HFFc6 (cell line): ENCODE measurements around the gene IL17RA. TPM values are rescaled to one million over a fixed set of nuclear protein-coding genes. Genes with fewer than 3 reads are reported as not detected.

Experiments
- DNase-seq: peaks from one replicate; pipeline ENCODE4 v3.0.0-alpha.2; 2018
- H3K27ac Mint-ChIP-seq: 2 replicates; pipeline ENCODE4 v1.8.0; 2020; ENCODE audit warnings: mild to moderate bottlenecking, mixed read lengths
- H3K27me3 Mint-ChIP-seq: 2 replicates; pipeline ENCODE4 v1.8.0; 2021; ENCODE audit warnings: mild to moderate bottlenecking, moderate library complexity, mixed read lengths; ENCODE audit not compliant: insufficient read depth
- H3K36me3 Mint-ChIP-seq: 2 replicates; pipeline ENCODE4 v1.8.0; 2021; ENCODE audit warnings: low read depth, mixed read lengths
- H3K4me1 Mint-ChIP-seq: 2 replicates; pipeline ENCODE4 v1.8.0; 2020; ENCODE audit warnings: low read depth, mixed read lengths
- H3K4me3 Mint-ChIP-seq: 2 replicates; pipeline ENCODE4 v1.8.0; 2020; ENCODE audit warnings: mild to moderate bottlenecking, moderate library complexity, mixed read lengths
- H3K9me3 Mint-ChIP-seq: 2 replicates; pipeline ENCODE4 v1.8.0; 2020; ENCODE audit warnings: mild to moderate bottlenecking, mixed read lengths
- CTCF ChIP-seq: fragments of 200-600 bp; sonication (generic); IDR thresholded peaks from 2 replicates; pipeline ENCODE4 v1.5.0; 2021; ENCODE audit warnings: antibody characterized with exemption, mild to moderate bottlenecking
- total RNA-seq, 6 experiments: library from RNA; stranded (reverse); fragmentation: NEBNext Ultra II Directional; extraction: Animal tissue kit (Norgen Biotek cat#: 25700); gene quantifications; 2 replicates in 1 of 6; 3 replicates in 5 of 6; pipeline ENCODE4 v1.2.3, GENCODE V29; 2021

The IL17RA gene
- total RNA-seq, 6 experiments from 2014 or later: 10.5 to 14.4 (median 13.7) TPM

DNA sequence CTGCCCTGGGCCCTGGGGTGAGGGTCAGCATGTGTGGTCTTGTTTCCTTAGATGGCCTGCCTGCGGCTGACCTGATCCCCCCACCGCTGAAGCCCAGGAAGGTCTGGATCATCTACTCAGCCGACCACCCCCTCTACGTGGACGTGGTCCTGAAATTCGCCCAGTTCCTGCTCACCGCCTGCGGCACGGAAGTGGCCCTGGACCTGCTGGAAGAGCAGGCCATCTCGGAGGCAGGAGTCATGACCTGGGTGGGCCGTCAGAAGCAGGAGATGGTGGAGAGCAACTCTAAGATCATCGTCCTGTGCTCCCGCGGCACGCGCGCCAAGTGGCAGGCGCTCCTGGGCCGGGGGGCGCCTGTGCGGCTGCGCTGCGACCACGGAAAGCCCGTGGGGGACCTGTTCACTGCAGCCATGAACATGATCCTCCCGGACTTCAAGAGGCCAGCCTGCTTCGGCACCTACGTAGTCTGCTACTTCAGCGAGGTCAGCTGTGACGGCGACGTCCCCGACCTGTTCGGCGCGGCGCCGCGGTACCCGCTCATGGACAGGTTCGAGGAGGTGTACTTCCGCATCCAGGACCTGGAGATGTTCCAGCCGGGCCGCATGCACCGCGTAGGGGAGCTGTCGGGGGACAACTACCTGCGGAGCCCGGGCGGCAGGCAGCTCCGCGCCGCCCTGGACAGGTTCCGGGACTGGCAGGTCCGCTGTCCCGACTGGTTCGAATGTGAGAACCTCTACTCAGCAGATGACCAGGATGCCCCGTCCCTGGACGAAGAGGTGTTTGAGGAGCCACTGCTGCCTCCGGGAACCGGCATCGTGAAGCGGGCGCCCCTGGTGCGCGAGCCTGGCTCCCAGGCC is 23.7 kb downstream of the IL17RA start:
- no peak for TF ChIP-seq CTCF
- peaks cover 5% of the 10 kb centered on the region; the same call in 1 of the 2 replicates for H3K4me1 Mint-ChIP-seq
- DNase-seq: no peak
- peaks cover 9% of the 10 kb centered on the region; the same call in 1 of the 2 replicates for H3K36me3 Mint-ChIP-seq
- no peaks in the 10 kb centered on the region for H3K9me3 Mint-ChIP-seq
- H3K27ac Mint-ChIP-seq: no peak overlapping the region
- no peaks in the 10 kb centered on the region; the same call in none of the 2 replicates for H3K27me3 Mint-ChIP-seq
- H3K4me3 Mint-ChIP-seq: no peak overlapping the region

DNA sequence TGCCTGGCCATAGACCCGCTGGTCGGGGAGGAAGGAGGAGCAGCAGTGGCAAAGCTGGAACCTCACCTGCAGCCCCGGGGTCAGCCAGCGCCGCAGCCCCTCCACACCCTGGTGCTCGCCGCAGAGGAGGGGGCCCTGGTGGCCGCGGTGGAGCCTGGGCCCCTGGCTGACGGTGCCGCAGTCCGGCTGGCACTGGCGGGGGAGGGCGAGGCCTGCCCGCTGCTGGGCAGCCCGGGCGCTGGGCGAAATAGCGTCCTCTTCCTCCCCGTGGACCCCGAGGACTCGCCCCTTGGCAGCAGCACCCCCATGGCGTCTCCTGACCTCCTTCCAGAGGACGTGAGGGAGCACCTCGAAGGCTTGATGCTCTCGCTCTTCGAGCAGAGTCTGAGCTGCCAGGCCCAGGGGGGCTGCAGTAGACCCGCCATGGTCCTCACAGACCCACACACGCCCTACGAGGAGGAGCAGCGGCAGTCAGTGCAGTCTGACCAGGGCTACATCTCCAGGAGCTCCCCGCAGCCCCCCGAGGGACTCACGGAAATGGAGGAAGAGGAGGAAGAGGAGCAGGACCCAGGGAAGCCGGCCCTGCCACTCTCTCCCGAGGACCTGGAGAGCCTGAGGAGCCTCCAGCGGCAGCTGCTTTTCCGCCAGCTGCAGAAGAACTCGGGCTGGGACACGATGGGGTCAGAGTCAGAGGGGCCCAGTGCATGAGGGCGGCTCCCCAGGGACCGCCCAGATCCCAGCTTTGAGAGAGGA is 24.5 kb downstream of the IL17RA start:
- no peak for DNase-seq
- Mint-ChIP-seq H3K4me1 (peaks cover 5% of the 10 kb centered on the region; the same call in 1 of the 2 replicates), H3K27me3 (no peaks in the 10 kb centered on the region; the same call in none of the 2 replicates), H3K27ac (no peak overlapping the region), H3K36me3 (peaks cover 9% of the 10 kb centered on the region; the same call in 1 of the 2 replicates), H3K4me3 (no peak overlapping the region), H3K9me3 (no peaks in the 10 kb centered on the region)
- no peak for TF ChIP-seq CTCF

- Mint-ChIP-seq H3K9me3 (no peaks in the 10 kb centered on the region), H3K27ac (no peak overlapping the region), H3K36me3 (peaks cover 9% of the 10 kb centered on the region; the same call in 1 of the 2 replicates), H3K4me3 (no peak overlapping the region), H3K27me3 (no peaks in the 10 kb centered on the region; the same call in none of the 2 replicates), H3K4me1 (peaks cover 1% of the 10 kb centered on the region; the same call in 1 of the 2 replicates)
- no peak for DNase-seq
- TF ChIP-seq CTCF: no peak
Observed at GRCh38 chr22:17109976-17110375, 25.2 kb downstream of the IL17RA start.

DNA sequence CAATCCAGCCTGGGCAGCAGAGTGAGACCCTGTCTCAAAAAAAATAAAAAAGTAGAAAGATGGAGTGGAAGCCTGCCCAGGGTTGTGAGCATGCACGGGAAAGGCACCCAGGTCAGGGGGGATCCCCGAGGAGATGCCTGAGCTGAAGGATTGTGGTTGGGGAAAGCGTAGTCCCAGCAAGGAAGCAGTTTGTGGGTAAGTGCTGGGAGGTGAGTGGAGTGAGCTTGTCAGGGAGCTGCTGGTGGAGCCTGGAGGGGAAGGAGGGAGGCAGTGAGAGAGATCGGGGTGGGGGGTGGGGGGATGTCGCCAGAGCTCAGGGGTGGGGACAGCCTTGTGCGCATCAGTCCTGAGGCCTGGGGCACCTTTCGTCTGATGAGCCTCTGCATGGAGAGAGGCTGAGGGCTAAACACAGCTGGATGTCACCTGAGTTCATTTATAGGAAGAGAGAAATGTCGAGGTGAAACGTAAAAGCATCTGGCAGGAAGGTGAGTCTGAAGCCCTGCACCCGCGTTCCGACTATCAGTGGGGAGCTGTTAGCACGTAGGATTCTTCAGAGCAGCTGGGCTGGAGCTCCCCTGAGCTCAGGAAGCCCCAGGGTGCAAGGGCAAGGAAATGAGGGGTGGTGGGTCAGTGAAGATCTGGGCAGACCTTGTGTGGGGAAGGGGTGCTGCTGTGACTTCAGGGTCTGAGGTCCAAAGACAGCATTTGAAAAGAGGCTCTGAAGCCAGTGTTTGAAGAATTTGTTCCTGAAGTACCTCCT is 26.2 kb downstream of the IL17RA start:
- no peak for DNase-seq
- Mint-ChIP-seq H3K4me3 (no peak overlapping the region), H3K27ac (no peak overlapping the region), H3K36me3 (peaks cover 9% of the 10 kb centered on the region; the same call in 1 of the 2 replicates), H3K27me3 (peaks cover 3% of the 10 kb centered on the region), H3K4me1 (no peaks in the 10 kb centered on the region), H3K9me3 (no peaks in the 10 kb centered on the region)
- no peak for TF ChIP-seq CTCF

- TF ChIP-seq CTCF: no peak
- Mint-ChIP-seq H3K27me3 (peaks cover 10% of the 10 kb centered on the region), H3K36me3 (peaks cover 9% of the 10 kb centered on the region; the same call in 1 of the 2 replicates), H3K4me1 (no peaks in the 10 kb centered on the region), H3K9me3 (no peaks in the 10 kb centered on the region), H3K27ac (no peak overlapping the region), H3K4me3 (no peak overlapping the region)
- no peak for DNase-seq
Observed at GRCh38 chr22:17112491-17113042, 27.8 kb downstream of the IL17RA start.
